HCT116 (cell line): Measurements from ENCODE around the gene IGSF9B. TPM values are rescaled to one million over a fixed set of nuclear protein-coding genes. Genes with fewer than 3 reads are reported as not detected.
"Not testable (repeated sequence)": the region's sequence is repeated elsewhere in the genome, so short reads cannot be mapped to it uniquely, and the experiment has no call there.

ENCODE experiments used
- ATAC-seq: fragments of 200-7000 bp; cut with Tn5 transposase; 2 replicates; pipeline ENCODE4 v1.9.1; 2020; ENCODE audit warnings: mild to moderate bottlenecking, moderate library complexity
- BruUV-seq: library from RNA; stranded (reverse); fragments of 400-500 nt; replicated peaks from 2 replicates; lab custom pipeline; 2021; lab: Mats Ljungman, UMichigan
- CTCF ChIA-PET: fragments of 300-600 bp; sonication (Branson Sonifier 250); formaldehyde crosslinking; loops from one replicate; lab custom pipeline; 2021; ENCODE audit warnings: antibody characterized with exemption; lab: Charles Lee
- POLR2A ChIA-PET: fragments of 300-600, 350-600 bp; sonication (Branson Sonifier 250); formaldehyde crosslinking; loops from one replicate; lab custom pipeline; 2021; ENCODE audit warnings: antibody characterized with exemption; lab: Charles Lee
- RAD21 ChIA-PET, 2 experiments: fragments of 300-600 bp; sonication (Branson Sonifier 250); formaldehyde crosslinking; loops; one replicate each; lab custom pipeline; 2023; ENCODE audit warnings: low total read pairs in 2 of 2; ENCODE audit not compliant: uncharacterized antibody in 2 of 2, unreplicated experiment in 2 of 2, low non-redundant PET in 1 of 2; lab: Charles Lee
- DNase-seq: peaks from one replicate; pipeline ENCODE4 v3.0.0-alpha.2; 2010; ENCODE audit warnings: low read depth, low spot score
- H2AFZ ChIP-seq: fragments of 200-600 bp; shearing (Covaris generic), sonication (generic); 2 replicates; pipeline ENCODE4 v1.6.1; 2017; ENCODE audit warnings: low read depth, mixed run types, mixed read lengths, antibody characterized with exemption, low read length; ENCODE audit not compliant: poor library complexity, severe bottlenecking
- H3K27ac ChIP-seq: 2 replicates; pipeline ENCODE4 v1.5.1; 2012; ENCODE audit warnings: low read depth, low read length
- H3K27me3 ChIP-seq: fragments of 200-600 bp; sonication (generic); 2 replicates; pipeline ENCODE4 v1.6.1; 2016; ENCODE audit warnings: mixed run types, low read length, mixed read lengths; ENCODE audit not compliant: insufficient read depth
- H3K36me3 ChIP-seq, 2 experiments: fragments of 200-500 bp in 1 of 2; fragments of 200-600 bp in 1 of 2; sonication (Bioruptor generic) in 1 of 2; sonication (generic) in 1 of 2; 2 replicates each; pipeline versions ENCODE4 v1.5.1 to v1.6.1; 2014 to 2016; ENCODE audit warnings: low read length in 2 of 2, inconsistent platforms in 1 of 2, mixed read lengths in 1 of 2, mixed run types in 1 of 2; ENCODE audit not compliant: insufficient read depth in 2 of 2, control insufficient read depth in 1 of 2
- H3K4me1 ChIP-seq, 2 experiments: fragments of 200-600 bp in 1 of 2; sonication (generic) in 1 of 2; 2 replicates each; pipeline versions ENCODE4 v1.5.1 to v1.6.1; 2012 to 2017; ENCODE audit warnings: low read length in 2 of 2, inconsistent platforms in 1 of 2, mild to moderate bottlenecking in 1 of 2, mixed read lengths in 1 of 2, mixed run types in 1 of 2, moderate library complexity in 1 of 2; ENCODE audit not compliant: insufficient read depth in 2 of 2, control insufficient read depth in 1 of 2
- H3K4me2 ChIP-seq: fragments of 200-600 bp; sonication (generic); 2 replicates; pipeline ENCODE4 v1.6.1; 2017; ENCODE audit warnings: mixed run types, low read length, mixed read lengths
- H3K4me3 ChIP-seq, 2 experiments: fragments of 200-600 bp in 1 of 2; sonication (generic) in 1 of 2; replicated peaks in 1 of 2; 2 replicates each; pipeline ENCODE4 v1.5.1; 2011 to 2016; ENCODE audit warnings: low read length in 2 of 2, control low read depth in 1 of 2, low read depth in 1 of 2, mild to moderate bottlenecking in 1 of 2, mixed read lengths in 1 of 2, mixed run types in 1 of 2
- H3K79me2 ChIP-seq: fragments of 200-600 bp; sonication (generic); 2 replicates; pipeline ENCODE4 v1.6.1; 2017; ENCODE audit warnings: mild to moderate bottlenecking, mixed run types, low read length, moderate library complexity, mixed read lengths; ENCODE audit not compliant: insufficient read depth
- H3K9ac ChIP-seq: fragments of 200-600 bp; sonication (generic); 2 replicates; pipeline ENCODE4 v1.6.1; 2016; ENCODE audit warnings: low read length, mixed read lengths
- H3K9me2 ChIP-seq: fragments of 200-600 bp; sonication (generic), shearing (Covaris generic); 2 replicates; pipeline ENCODE4 v1.6.1; 2017; ENCODE audit warnings: mixed run types, mild to moderate bottlenecking, moderate library complexity; ENCODE audit not compliant: insufficient read depth
- H3K9me3 ChIP-seq, 2 experiments: fragments of 200-500 bp in 1 of 2; fragments of 200-600 bp in 1 of 2; sonication (Bioruptor generic) in 1 of 2; sonication (generic) in 1 of 2; 2 replicates each; pipeline ENCODE4 v1.6.1; 2014 to 2017; ENCODE audit warnings: low read length in 2 of 2, mixed read lengths in 2 of 2, inconsistent platforms in 1 of 2, low read depth in 1 of 2, mild to moderate bottlenecking in 1 of 2, mixed run types in 1 of 2, moderate library complexity in 1 of 2; ENCODE audit not compliant: control insufficient read depth in 1 of 2, insufficient read depth in 1 of 2
- H4K20me1 ChIP-seq: fragments of 200-600 bp; sonication (generic), shearing (Covaris generic); 2 replicates; pipeline ENCODE4 v1.6.1; 2017; ENCODE audit warnings: mixed run types, mild to moderate bottlenecking, moderate library complexity; ENCODE audit not compliant: insufficient read depth
- CBX3 ChIP-seq: IDR thresholded peaks from 2 replicates; pipeline ENCODE4 v1.6.1; 2012; ENCODE audit warnings: low read depth
- CTCF ChIP-seq, 3 experiments: fragments of 200-600 bp in 1 of 3; sonication (generic) in 1 of 3; IDR thresholded peaks in 2 of 3; conservative IDR thresholded peaks in 1 of 3; 2 replicates each; pipeline ENCODE4 v1.5.1; 2012 to 2017; ENCODE audit warnings: low read depth in 2 of 3, low read length in 2 of 3, antibody characterized with exemption in 1 of 3, borderline replicate concordance in 1 of 3, control low read depth in 1 of 3, mild to moderate bottlenecking in 1 of 3, mixed read lengths in 1 of 3, mixed run types in 1 of 3, moderate library complexity in 1 of 3; ENCODE audit not compliant: insufficient read depth in 1 of 3
- EGR1 ChIP-seq: IDR thresholded peaks from 2 replicates; pipeline ENCODE4 v1.6.1; 2012; ENCODE audit warnings: low read depth
- ELF1 ChIP-seq: IDR thresholded peaks from 2 replicates; pipeline ENCODE4 v1.6.1; 2012; ENCODE audit warnings: low read depth, borderline replicate concordance
- RAD21 ChIP-seq: IDR thresholded peaks from 2 replicates; pipeline ENCODE4 v1.6.1; 2012; ENCODE audit warnings: low read depth, mild to moderate bottlenecking
- SIN3A ChIP-seq: IDR thresholded peaks from 2 replicates; pipeline ENCODE4 v1.6.1; 2012; ENCODE audit warnings: low read depth
- SP1 ChIP-seq: IDR thresholded peaks from 2 replicates; pipeline ENCODE4 v1.6.1; 2012; ENCODE audit warnings: low read depth
- SRF ChIP-seq: IDR thresholded peaks from 2 replicates; pipeline ENCODE4 v1.6.1; 2012; ENCODE audit warnings: low read depth
- YY1 ChIP-seq: IDR thresholded peaks from 2 replicates; pipeline ENCODE4 v1.6.1; 2011; ENCODE audit warnings: low read length, low read depth, moderate library complexity, mild to moderate bottlenecking; ENCODE audit not compliant: insufficient replicate concordance; ENCODE audit errors: extremely low read depth
- ZBTB33 ChIP-seq: IDR thresholded peaks from 2 replicates; pipeline ENCODE4 v1.6.1; 2011; ENCODE audit warnings: mild to moderate bottlenecking, low read length, moderate library complexity; ENCODE audit not compliant: insufficient replicate concordance; ENCODE audit errors: extremely low read depth
- intact Hi-C: fragments of 100-400 bp; cut with micrococcal nuclease; formaldehyde crosslinking; loops from 2 replicates; pipeline ENCODE4 v1.10.0; 2022
- total RNA-seq: library from RNA; stranded (reverse); gene quantifications from one replicate; pipeline ENCODE4 v1.2.1, GENCODE V29; 2021; ENCODE audit not compliant: unreplicated experiment

IGSF9B gene
- total RNA-seq, 1 experiment from 2014 or later: 12.4 TPM

GRCh38 chr11:134004496-134005172 is 47.9 kb upstream of the IGSF9B start (continued):
- TF ChIP-seq ZBTB33 (no peak), SRF (no peak)
- TF ChIP-seq, all 23 proteins: peak for 0

- H3K27me3 ChIP-seq: peaks cover 9% of the 10 kb centered on the region; the same call in 1 of the 2 replicates
- no peaks in the 10 kb centered on the region for H3K36me3 ChIP-seq
- POLR2A ChIA-PET: no interaction called here
- no peak overlapping the region for H3K9ac ChIP-seq
- no peak overlapping the region for H3K4me3 ChIP-seq
- no peaks in the 10 kb centered on the region for H3K9me2 ChIP-seq
- ATAC-seq (no peak), DNase-seq (no peak)
- H3K4me2 ChIP-seq: no peak overlapping the region
- H3K79me2 ChIP-seq: no peaks in the 10 kb centered on the region
- TF ChIP-seq SIN3A: no peak
- TF ChIP-seq RAD21: no peak
- no peak for TF ChIP-seq CBX3
- no peak for TF ChIP-seq YY1
- no peak for TF ChIP-seq SP1
- no peak for TF ChIP-seq ELF1
- no peak for TF ChIP-seq CTCF (IDR thresholded peaks at IDR 0.05 in 2 of 3, conservative IDR thresholded peaks at IDR 0.05 in 1 of 3; ENCODE audit: borderline replicate concordance in 1 of 3, insufficient read depth in 1 of 3, low read depth in 2 of 3, low read length in 2 of 3)
- no peak for TF ChIP-seq EGR1
- RAD21 ChIA-PET: no interaction called here
- intact Hi-C loops: no loop called here
- no peaks in the 10 kb centered on the region for H4K20me1 ChIP-seq
- H2AFZ ChIP-seq: no peak overlapping the region
- no peak overlapping the region for H3K27ac ChIP-seq
- CTCF ChIA-PET: no interaction called here
- H3K9me3 ChIP-seq: no peaks in the 10 kb centered on the region
- no peaks in the 10 kb centered on the region for H3K4me1 ChIP-seq
- no TSS peak for BruUV-seq
Measured at GRCh38 chr11:134003792-134004495, 47.2 kb upstream of the IGSF9B start.

- CTCF ChIA-PET, H3K36me3 ChIP-seq, RAD21 ChIA-PET, H3K27me3 ChIP-seq, H3K4me2 ChIP-seq, H3K9me2 ChIP-seq, H3K79me2 ChIP-seq, H3K4me1 ChIP-seq, ATAC-seq, H3K4me3 ChIP-seq, intact Hi-C loops, DNase-seq, H3K9me3 ChIP-seq, H3K27ac ChIP-seq, BruUV-seq, H2AFZ ChIP-seq, H4K20me1 ChIP-seq, H3K9ac ChIP-seq, POLR2A ChIA-PET: not testable (repeated sequence)
Measured at GRCh38 chr11:134002819-134003218, 46.1 kb upstream of the IGSF9B start.
